Subcutaneous abdominal adipose tissue (tissue), 5 donors: ENCODE measurements around the gene ZFHX3.
"Not testable (repeated sequence)": the region's sequence is repeated elsewhere in the genome, so short reads cannot be mapped to it uniquely, and the experiment has no call there.

Experiments
- H3K27ac ChIP-seq: one replicate; pipeline ENCODE4 v1.7.0; 2013; ENCODE audit warnings: low read depth, mild to moderate bottlenecking, inconsistent platforms, low read length, moderate library complexity
- H3K27me3 ChIP-seq, 5 donors: one replicate each; pipeline ENCODE4 v1.7.0; 2013; ENCODE audit warnings: low read length in 5 of 5, inconsistent platforms in 1 of 5; ENCODE audit not compliant: control insufficient read depth in 5 of 5, insufficient read depth in 4 of 5
- H3K36me3 ChIP-seq, 5 donors: one replicate each; pipeline ENCODE4 v1.7.0; 2013; ENCODE audit warnings: low read length in 5 of 5; ENCODE audit not compliant: control insufficient read depth in 5 of 5, insufficient read depth in 5 of 5
- H3K4me1 ChIP-seq, 5 donors: one replicate each; pipeline ENCODE4 v1.7.0; 2013; ENCODE audit warnings: low read length in 5 of 5, mild to moderate bottlenecking in 3 of 5, moderate library complexity in 1 of 5; ENCODE audit not compliant: control insufficient read depth in 5 of 5, insufficient read depth in 5 of 5
- H3K4me3 ChIP-seq, 5 donors: one replicate each; pipeline ENCODE4 v1.7.0; 2013; ENCODE audit warnings: low read length in 5 of 5, low read depth in 1 of 5
- H3K9ac ChIP-seq, 5 donors: one replicate each; pipeline ENCODE4 v1.7.0; 2013; ENCODE audit warnings: low read length in 5 of 5, mild to moderate bottlenecking in 4 of 5, moderate library complexity in 3 of 5
- H3K9me3 ChIP-seq, 5 donors: one replicate each; pipeline ENCODE4 v1.7.0; 2013; ENCODE audit warnings: low read length in 5 of 5; ENCODE audit not compliant: control insufficient read depth in 5 of 5
- donor health status: healthy.
- donor health status: healthy.
- donor health status: healthy.
- donor health status: healthy.
- donor health status: healthy.

Gene ZFHX3

GRCh38 chr16:73086108-73086507 lies 38.2 kb upstream of the ZFHX3 start:
- H3K36me3 ChIP-seq: no peaks in the 10 kb centered on the region
- H3K27me3 ChIP-seq: no peaks in the 10 kb centered on the region
- H3K9ac ChIP-seq: no peak overlapping the region
- no peaks in the 10 kb centered on the region for H3K9me3 ChIP-seq
- H3K4me3 ChIP-seq: no peak overlapping the region
- H3K27ac ChIP-seq: no peak overlapping the region
- H3K4me1 ChIP-seq: no peaks in the 10 kb centered on the region

GRCh38 chr16:73083271-73083670 lies 35.3 kb upstream of the ZFHX3 start:
- H3K4me3 ChIP-seq: no peak overlapping the region
- no peaks in the 10 kb centered on the region for H3K27me3 ChIP-seq
- no peaks in the 10 kb centered on the region for H3K36me3 ChIP-seq
- no peak overlapping the region for H3K9ac ChIP-seq
- H3K4me1 ChIP-seq: no peaks in the 10 kb centered on the region
- no peaks in the 10 kb centered on the region for H3K9me3 ChIP-seq
- no peak overlapping the region for H3K27ac ChIP-seq

DNA sequence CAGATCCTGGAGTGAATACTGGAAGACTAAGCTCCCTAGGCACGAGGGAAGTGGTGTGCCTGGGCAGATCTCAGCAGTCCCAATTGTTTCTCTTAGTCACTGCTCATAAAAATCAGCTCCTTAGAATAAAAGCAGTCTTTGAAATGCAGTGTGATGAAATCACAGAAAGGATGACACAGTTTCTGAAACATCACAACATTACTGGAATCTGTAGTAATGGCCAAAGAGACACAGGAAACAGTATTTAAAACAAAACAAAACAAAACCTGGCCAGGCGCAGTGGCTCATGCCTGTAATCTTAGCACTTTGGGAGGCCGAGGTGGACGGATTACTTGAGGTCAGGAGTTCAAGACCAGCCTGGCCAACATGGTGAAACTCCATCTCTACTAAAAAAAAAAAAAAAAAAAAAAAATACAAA lies 34.7 kb upstream of the ZFHX3 start:
- not testable (repeated sequence) for H3K4me3 ChIP-seq, H3K27me3 ChIP-seq, H3K27ac ChIP-seq, H3K9me3 ChIP-seq, H3K36me3 ChIP-seq, H3K4me1 ChIP-seq, H3K9ac ChIP-seq

DNA sequence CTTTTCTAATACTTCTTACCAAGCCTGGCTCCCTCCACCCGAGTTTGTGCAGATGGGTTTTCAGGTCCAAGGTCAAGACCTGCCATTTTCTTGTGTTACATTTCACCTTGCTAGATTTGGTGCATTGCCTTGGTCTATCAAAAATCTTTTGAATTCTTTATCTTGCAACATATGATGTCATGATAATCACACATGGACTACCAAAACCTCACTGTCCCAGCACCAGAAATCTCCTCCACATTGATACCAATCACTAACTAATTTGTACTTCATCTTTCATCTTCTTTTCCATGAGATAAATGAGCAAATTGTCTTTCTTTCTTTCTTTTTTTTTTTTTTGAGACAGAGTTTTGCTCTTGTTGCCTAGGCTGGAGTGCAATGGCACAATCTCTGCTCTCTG lies 33.0 kb upstream of the ZFHX3 start:
- no peaks in the 10 kb centered on the region for H3K27me3 ChIP-seq
- H3K4me1 ChIP-seq: no peaks in the 10 kb centered on the region
- no peak overlapping the region for H3K27ac ChIP-seq
- no peak overlapping the region for H3K4me3 ChIP-seq
- H3K36me3 ChIP-seq: no peaks in the 10 kb centered on the region
- no peaks in the 10 kb centered on the region for H3K9me3 ChIP-seq
- no peak overlapping the region for H3K9ac ChIP-seq

GRCh38 chr16:73076324-73076810 lies 28.4 kb upstream of the ZFHX3 start:
- H3K4me1 ChIP-seq: peaks cover 0 to 4% (median 2%) of the 10 kb centered on the region in 5 donors
- peaks cover 0 to 4% (median 0%) of the 10 kb centered on the region in 5 donors for H3K27me3 ChIP-seq
- H3K36me3 ChIP-seq: no peaks in the 10 kb centered on the region
- no peak overlapping the region for H3K27ac ChIP-seq
- no peak overlapping the region for H3K9ac ChIP-seq
- H3K9me3 ChIP-seq: no peaks in the 10 kb centered on the region
- no peak overlapping the region for H3K4me3 ChIP-seq

DNA sequence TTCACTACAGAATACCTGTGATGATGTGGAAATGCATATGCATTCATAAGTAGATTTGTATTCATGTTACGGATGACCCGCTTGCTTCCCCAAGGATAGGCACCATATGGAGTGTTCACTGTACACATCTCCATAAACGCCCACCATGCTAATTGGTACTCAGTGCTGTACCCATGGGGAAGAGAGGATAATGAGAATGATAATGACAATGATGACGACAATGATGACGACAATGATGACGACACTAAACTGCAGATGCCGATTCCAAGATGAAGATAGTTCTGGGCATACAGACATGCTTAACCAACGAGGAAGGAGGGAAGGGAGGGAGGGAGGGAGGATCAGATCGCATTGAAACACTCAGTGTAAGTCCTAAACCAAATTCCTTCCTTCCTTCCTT lies 26.5 kb upstream of the ZFHX3 start:
- Histone ChIP-seq H3K36me3 (no peaks in the 10 kb centered on the region), H3K9ac (no peak overlapping the region), H3K27me3 (peaks cover 0 to 6% (median 0%) of the 10 kb centered on the region in 5 donors), H3K27ac (no peak overlapping the region), H3K4me1 (peaks cover 3 to 19% (median 12%) of the 10 kb centered on the region in 5 donors), H3K9me3 (no peaks in the 10 kb centered on the region), H3K4me3 (no peak overlapping the region)

DNA sequence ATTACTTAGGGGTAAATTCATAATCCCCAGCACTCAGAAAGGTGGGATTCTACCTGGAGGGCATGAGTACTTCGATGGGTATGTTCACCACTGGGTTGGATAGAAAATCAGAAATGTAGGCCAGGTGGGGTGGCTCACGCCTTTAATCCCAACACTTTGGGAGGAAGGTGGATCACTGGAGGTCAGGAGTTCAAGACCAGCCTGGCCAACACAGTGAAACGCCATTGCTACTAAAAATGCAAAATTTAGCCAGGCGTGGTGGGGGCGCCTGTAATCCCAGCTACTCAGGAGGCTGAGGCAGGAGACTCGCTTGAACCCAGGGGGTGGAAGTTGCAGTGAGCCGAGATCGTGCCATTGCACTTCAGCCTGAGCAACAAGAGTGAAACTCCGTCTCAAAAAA lies 24.1 kb upstream of the ZFHX3 start:
- H3K9me3 ChIP-seq: not testable (repeated sequence)

GRCh38 chr16:73071131-73071940 lies 23.4 kb upstream of the ZFHX3 start:
- no peaks in the 10 kb centered on the region for H3K9me3 ChIP-seq
- no peaks in the 10 kb centered on the region for H3K36me3 ChIP-seq
- H3K4me1 ChIP-seq: peaks cover 5 to 47% (median 36%) of the 10 kb centered on the region in 5 donors
- no peak overlapping the region for H3K9ac ChIP-seq
- peaks cover 3 to 11% (median 6%) of the 10 kb centered on the region in 5 donors for H3K27me3 ChIP-seq
- H3K4me3 ChIP-seq: peak overlapping the region in 3 of 5 donors; percentile 13 to 22 (median 17)
- no peak overlapping the region for H3K27ac ChIP-seq

More for the DNA sequence above, 24.1 kb upstream of the ZFHX3 start:
- H3K9ac ChIP-seq, H3K27ac ChIP-seq, H3K36me3 ChIP-seq, H3K27me3 ChIP-seq, H3K4me3 ChIP-seq: not testable (repeated sequence)
- peaks cover 5 to 40% (median 29%) of the 10 kb centered on the region in 5 donors for H3K4me1 ChIP-seq

GRCh38 chr16:73069581-73070262 lies 21.8 kb upstream of the ZFHX3 start:
- Histone ChIP-seq H3K9ac (no peak overlapping the region), H3K4me3 (peak overlapping the region in 1 of 5 donors; percentile 2), H3K27ac (peak overlapping the region; percentile 74), H3K36me3 (no peaks in the 10 kb centered on the region), H3K27me3 (peaks cover 8 to 26% (median 14%) of the 10 kb centered on the region in 5 donors), H3K4me1 (peaks cover 5 to 62% (median 46%) of the 10 kb centered on the region in 5 donors), H3K9me3 (no peaks in the 10 kb centered on the region)
